GM19035 (cell line): ENCODE results near the gene EPHA8.

Experiments
- ATAC-seq: cut with Tn5 transposase; IDR thresholded peaks from one replicate; pipeline ENCODE4 v1.9.1; 2021; ENCODE audit not compliant: unreplicated experiment

Gene EPHA8

GRCh38 chr1:22588899-22589422 is 25.7 kb downstream of the EPHA8 start:
- ATAC-seq, result no peak

- ATAC-seq, result no peak
These were observed 28.3 kb downstream of the EPHA8 start for GRCh38 chr1:22591576-22591975.

- ATAC-seq, result no peak
These were observed 28.8 kb downstream of the EPHA8 start for GRCh38 chr1:22592051-22592450.

GRCh38 chr1:22592919-22593790 is 29.9 kb downstream of the EPHA8 start:
- ATAC-seq, result no peak

- ATAC-seq, result no peak
These were observed 31.1 kb downstream of the EPHA8 start for GRCh38 chr1:22594396-22594795.

GRCh38 chr1:22595108-22595507 is 31.8 kb downstream of the EPHA8 start:
- ATAC-seq, result no peak

GRCh38 chr1:22597301-22597965 is 34.1 kb downstream of the EPHA8 start:
- ATAC-seq, result no peak

- ATAC-seq, result no peak
These were observed 34.7 kb downstream of the EPHA8 start for GRCh38 chr1:22597996-22598395.

GRCh38 chr1:22598736-22599135 is 35.4 kb downstream of the EPHA8 start:
- ATAC-seq, result no peak

- ATAC-seq, result no peak
These were observed 37.0 kb downstream of the EPHA8 start for GRCh38 chr1:22600071-22600816.

GRCh38 chr1:22600817-22601605 is 37.7 kb downstream of the EPHA8 start:
- ATAC-seq, result no peak

GRCh38 chr1:22601610-22602009 is 38.3 kb downstream of the EPHA8 start:
- no peak for ATAC-seq

- no peak for ATAC-seq
These were observed 38.9 kb downstream of the EPHA8 start for GRCh38 chr1:22602060-22602740.

GRCh38 chr1:22606161-22606560 is 42.9 kb downstream of the EPHA8 start:
- no peak for ATAC-seq

- no peak for ATAC-seq
These were observed 43.9 kb downstream of the EPHA8 start for GRCh38 chr1:22607154-22607553.

- ATAC-seq, result no peak
These were observed 45.1 kb downstream of the EPHA8 start for GRCh38 chr1:22608361-22608760.

- no peak for ATAC-seq
These were observed 46.0 kb downstream of the EPHA8 start for GRCh38 chr1:22609291-22609690.

GRCh38 chr1:22611530-22611947 is 48.2 kb downstream of the EPHA8 start:
- no peak for ATAC-seq

GRCh38 chr1:22612671-22613571 is 49.6 kb downstream of the EPHA8 start:
- no peak for ATAC-seq
